ENCODE data around the gene LY86. TPM values are rescaled to one million over a fixed set of nuclear protein-coding genes. Genes with fewer than 3 reads are reported as not detected.

LY86 gene
- total and polyA plus RNA-seq, 7 donors: 0.18 to 1.3 (median 0.42) TPM

DNA sequence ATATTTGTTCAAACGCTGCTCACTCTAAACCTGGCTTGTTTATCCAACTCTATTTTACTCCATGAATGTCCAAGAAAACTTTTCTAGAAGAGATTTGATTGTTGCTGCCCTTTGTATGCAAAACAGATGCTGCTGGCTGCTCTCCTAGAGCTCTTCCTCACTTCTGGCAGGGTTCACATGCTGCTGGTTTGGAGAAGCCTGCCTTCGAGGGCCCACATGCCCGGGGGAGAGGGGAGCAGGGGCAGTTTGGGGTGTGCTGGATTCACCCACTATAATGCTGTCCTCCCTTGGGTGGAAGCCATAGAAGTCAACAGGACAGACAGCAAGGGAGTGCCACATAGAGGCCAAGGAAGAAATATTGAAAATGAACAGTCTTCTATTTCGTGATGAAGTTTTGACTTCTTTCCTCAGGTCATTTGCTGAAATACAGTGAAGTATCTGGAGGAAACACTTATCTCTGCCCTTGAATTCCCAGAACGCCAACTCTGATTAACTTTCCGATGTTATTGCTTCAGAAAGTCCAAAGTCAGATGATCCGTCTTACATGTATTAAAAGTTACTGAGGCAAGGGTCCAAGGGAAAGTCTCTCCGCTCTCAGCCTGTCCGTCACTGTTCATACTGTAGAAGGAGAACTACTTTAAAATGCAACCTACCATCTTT is 32.4 kb downstream of the LY86 start:
- H3K4me1 ChIP-seq: no peaks in the 10 kb centered on the region
- H3K27ac ChIP-seq: no peak overlapping the region
- intact Hi-C loops (cut with DNase I): no loop called here
- no peak for DNase-seq
- ATAC-seq: no peak
- H3K27me3 ChIP-seq (ENCODE audit: insufficient read depth in 3 of 3, low read length in 2 of 3): no peaks in the 10 kb centered on the region
- no peaks in the 10 kb centered on the region for H3K36me3 ChIP-seq (ENCODE audit: insufficient read depth in 1 of 2, low read depth in 1 of 2)
- H3K4me3 ChIP-seq: no peak overlapping the region
- 68 to 78% (median 73%) methylated on average over 9 of the region's 9 CpGs for WGBS, 3 donors
- TF ChIP-seq, protein P1, sequence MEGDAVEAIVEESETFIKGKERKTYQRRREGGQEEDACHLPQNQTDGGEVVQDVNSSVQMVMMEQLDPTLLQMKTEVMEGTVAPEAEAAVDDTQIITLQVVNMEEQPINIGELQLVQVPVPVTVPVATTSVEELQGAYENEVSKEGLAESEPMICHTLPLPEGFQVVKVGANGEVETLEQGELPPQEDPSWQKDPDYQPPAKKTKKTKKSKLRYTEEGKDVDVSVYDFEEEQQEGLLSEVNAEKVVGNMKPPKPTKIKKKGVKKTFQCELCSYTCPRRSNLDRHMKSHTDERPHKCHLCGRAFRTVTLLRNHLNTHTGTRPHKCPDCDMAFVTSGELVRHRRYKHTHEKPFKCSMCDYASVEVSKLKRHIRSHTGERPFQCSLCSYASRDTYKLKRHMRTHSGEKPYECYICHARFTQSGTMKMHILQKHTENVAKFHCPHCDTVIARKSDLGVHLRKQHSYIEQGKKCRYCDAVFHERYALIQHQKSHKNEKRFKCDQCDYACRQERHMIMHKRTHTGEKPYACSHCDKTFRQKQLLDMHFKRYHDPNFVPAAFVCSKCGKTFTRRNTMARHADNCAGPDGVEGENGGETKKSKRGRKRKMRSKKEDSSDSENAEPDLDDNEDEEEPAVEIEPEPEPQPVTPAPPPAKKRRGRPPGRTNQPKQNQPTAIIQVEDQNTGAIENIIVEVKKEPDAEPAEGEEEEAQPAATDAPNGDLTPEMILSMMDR (IDR thresholded peaks at IDR 0.05): no peak
- no peaks in the 10 kb centered on the region for H3K9me3 ChIP-seq

DNA sequence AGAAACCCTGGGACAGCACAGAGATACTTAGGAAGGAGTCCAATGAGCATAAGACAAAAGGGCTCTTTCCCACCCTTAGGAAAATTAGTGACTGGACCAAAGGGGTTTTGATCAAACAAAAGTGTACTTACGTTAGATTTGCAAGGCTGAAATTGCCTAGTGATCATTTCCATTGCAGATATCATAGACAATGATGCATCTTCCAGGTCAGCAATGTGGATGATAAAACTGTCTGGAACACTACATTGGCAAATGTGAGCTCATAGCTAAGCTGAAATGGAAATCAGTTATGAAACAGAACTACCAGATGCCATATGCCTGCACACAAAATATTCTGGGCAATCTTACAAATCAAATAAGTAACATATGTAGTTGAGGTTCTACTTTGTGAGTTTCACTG is 34.0 kb downstream of the LY86 start:
- intact Hi-C loops (cut with DNase I): no loop called here
- Histone ChIP-seq H3K36me3 (ENCODE audit: insufficient read depth in 1 of 2, low read depth in 1 of 2) (no peaks in the 10 kb centered on the region), H3K4me3 (no peak overlapping the region), H3K4me1 (no peaks in the 10 kb centered on the region), H3K27ac (no peak overlapping the region), H3K27me3 (ENCODE audit: insufficient read depth in 3 of 3, low read length in 2 of 3) (no peaks in the 10 kb centered on the region), H3K9me3 (no peaks in the 10 kb centered on the region)
- TF ChIP-seq, protein P1 (IDR thresholded peaks at IDR 0.05): no peak
- DNase-seq (no peak), ATAC-seq (no peak)
- WGBS, 3 donors: 79 to 90% (median 84%) methylated on average over 1 of the region's 1 CpG

DNA sequence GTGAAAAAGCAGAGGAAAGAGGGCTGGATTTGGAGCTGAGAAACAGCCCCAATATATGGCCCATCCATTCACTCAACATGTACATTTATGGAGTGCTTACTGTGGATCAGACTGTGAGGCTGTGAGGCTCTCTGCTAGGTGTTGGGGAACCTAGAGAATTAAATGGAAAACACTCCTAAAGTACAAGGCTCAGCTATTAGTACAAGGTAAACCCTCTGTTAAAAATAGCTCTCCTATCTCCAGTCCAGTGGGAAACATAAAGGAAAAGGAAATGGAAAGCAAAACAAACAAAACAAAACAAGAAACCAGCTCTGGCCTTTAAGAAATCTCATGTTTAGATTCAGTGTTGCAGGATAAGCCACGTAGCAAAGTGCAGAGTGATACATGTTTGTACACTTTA is 35.0 kb downstream of the LY86 start:
- H3K4me3 ChIP-seq: no peak overlapping the region
- no peaks in the 10 kb centered on the region for H3K4me1 ChIP-seq
- no peak overlapping the region for H3K27ac ChIP-seq
- intact Hi-C loops (cut with DNase I): no loop called here
- WGBS, 3 donors: 52 to 57% (median 57%) methylated on average over 1 of the region's 1 CpG
- no peaks in the 10 kb centered on the region for H3K27me3 ChIP-seq (ENCODE audit: insufficient read depth in 3 of 3, low read length in 2 of 3)
- ATAC-seq (no peak), DNase-seq (no peak)
- H3K9me3 ChIP-seq: no peaks in the 10 kb centered on the region
- no peaks in the 10 kb centered on the region for H3K36me3 ChIP-seq (ENCODE audit: insufficient read depth in 1 of 2, low read depth in 1 of 2)
- TF ChIP-seq, protein P1 (IDR thresholded peaks at IDR 0.05): no peak

DNA sequence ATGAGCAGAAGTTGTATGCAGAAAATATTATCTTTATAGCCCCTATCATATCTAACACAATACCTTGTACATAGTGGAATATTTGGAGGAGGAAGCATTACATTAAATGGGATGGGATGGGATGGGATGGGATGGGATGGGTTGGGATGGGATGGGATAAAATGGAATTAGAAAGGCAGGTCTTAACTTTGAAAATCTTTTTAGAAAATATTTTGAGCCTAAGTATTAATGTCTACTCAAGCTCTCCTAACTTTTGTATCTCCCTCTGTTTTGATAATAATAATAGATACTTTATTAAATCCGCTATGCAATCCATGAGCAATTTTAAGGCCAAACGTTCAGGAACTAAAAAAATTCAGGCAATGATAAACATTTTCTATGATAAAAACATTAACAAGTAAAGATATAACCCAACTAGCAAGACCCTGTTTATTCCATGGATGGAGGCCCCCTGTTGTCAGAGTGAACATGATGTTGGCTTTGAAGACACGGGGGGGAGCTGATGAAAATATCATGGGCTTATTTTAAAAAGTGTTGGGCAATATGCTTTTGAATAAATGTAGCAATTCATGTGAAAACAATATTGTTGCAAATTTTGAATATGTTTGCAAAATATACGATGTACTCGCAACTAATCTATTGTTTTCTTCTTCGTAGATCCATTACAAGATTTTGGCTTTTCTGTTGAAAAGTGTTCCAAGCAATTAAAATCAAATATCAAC is 35.9 kb downstream of the LY86 start:
- no peak for DNase-seq
- TF ChIP-seq, protein P1 (IDR thresholded peaks at IDR 0.05): no peak
- Histone ChIP-seq H3K9me3 (no peaks in the 10 kb centered on the region), H3K36me3 (ENCODE audit: insufficient read depth in 1 of 2, low read depth in 1 of 2) (no peaks in the 10 kb centered on the region), H3K4me1 (no peaks in the 10 kb centered on the region), H3K27ac (no peak overlapping the region), H3K4me3 (no peak overlapping the region), H3K27me3 (ENCODE audit: insufficient read depth in 3 of 3, low read length in 2 of 3) (no peaks in the 10 kb centered on the region)
- 86 to 87% (median 87%) methylated on average over 6 of the region's 6 CpGs for WGBS, 3 donors
- intact Hi-C loops (cut with DNase I): no loop called here
- no peak for ATAC-seq

Data from psoas muscle (tissue), 8 donors.